ACHN (cell line): ENCODE results near the gene ATF6.
"Not testable (repeated sequence)": the region's sequence is repeated elsewhere in the genome, so short reads cannot be mapped to it uniquely, and the experiment has no call there.

ENCODE experiments used
- DNase-seq: peaks from one replicate; pipeline ENCODE4 v3.0.0-alpha.2; 2015
- in situ Hi-C: cut with HindIII; loops from 2 replicates; pipeline ENCODE4 v1.10.0; 2017; ENCODE audit warnings: low sequenced_read_pairs, low pct_ligation_motif_present, low pct_unique_long_range_greater_than_20kb

The ATF6 gene

GRCh38 chr1:161771973-161772372 is 5.9 kb downstream of the ATF6 start:
- in situ Hi-C loops: no loop called here
- no peak for DNase-seq

- in situ Hi-C loops: no loop called here
- DNase-seq: no peak
These were observed 6.3 kb downstream of the ATF6 start for GRCh38 chr1:161772397-161772796.

- in situ Hi-C loops: no loop called here
- no peak for DNase-seq
These were observed 7.7 kb downstream of the ATF6 start for GRCh38 chr1:161773791-161774190.

GRCh38 chr1:161777261-161777660 is 11.1 kb downstream of the ATF6 start:
- DNase-seq: no peak
- in situ Hi-C loops: loop anchor here (25.0 kb wide), 1 partner anchor 260 kb away; no protein-coding TSS in a partner anchor

GRCh38 chr1:161778522-161778921 is 12.4 kb downstream of the ATF6 start:
- in situ Hi-C loops: loop anchor here (25.0 kb wide), 1 partner anchor 259 kb away; no protein-coding TSS in a partner anchor
- DNase-seq: no peak

- no peak for DNase-seq
- in situ Hi-C loops: loop anchor here (25.0 kb wide), 1 partner anchor 258 kb away; no protein-coding TSS in a partner anchor
These were observed 13.3 kb downstream of the ATF6 start for GRCh38 chr1:161779393-161779792.

GRCh38 chr1:161781995-161782394 is 15.9 kb downstream of the ATF6 start:
- in situ Hi-C loops: loop anchor here (25.0 kb wide), 1 partner anchor 255 kb away; no protein-coding TSS in a partner anchor
- no peak for DNase-seq

GRCh38 chr1:161782886-161783285 is 16.8 kb downstream of the ATF6 start:
- in situ Hi-C loops: loop anchor here (25.0 kb wide), 1 partner anchor 254 kb away; no protein-coding TSS in a partner anchor
- no peak for DNase-seq

- in situ Hi-C loops: loop anchor here (25.0 kb wide), 1 partner anchor 252 kb away; no protein-coding TSS in a partner anchor
- DNase-seq: no peak
These were observed 18.8 kb downstream of the ATF6 start for GRCh38 chr1:161784968-161785367.

- DNase-seq: no peak
- in situ Hi-C loops: loop anchor here (25.0 kb wide), 1 partner anchor 250 kb away; no protein-coding TSS in a partner anchor
These were observed 21.2 kb downstream of the ATF6 start for GRCh38 chr1:161787355-161787754.

GRCh38 chr1:161790587-161791317 is 24.6 kb downstream of the ATF6 start:
- DNase-seq: no peak
- in situ Hi-C loops: loop anchor here (25.0 kb wide), 1 partner anchor 247 kb away; no protein-coding TSS in a partner anchor

GRCh38 chr1:161791904-161792655 is 26.0 kb downstream of the ATF6 start:
- no peak for DNase-seq
- in situ Hi-C loops: loop anchor here (25.0 kb wide), 1 partner anchor 245 kb away; no protein-coding TSS in a partner anchor

- in situ Hi-C loops: loop anchor here (25.0 kb wide), 1 partner anchor 245 kb away; no protein-coding TSS in a partner anchor
These were observed 26.6 kb downstream of the ATF6 start for GRCh38 chr1:161792740-161793139.

GRCh38 chr1:161799792-161800191 is 33.7 kb downstream of the ATF6 start:
- in situ Hi-C loops: loop anchor here (25.0 kb wide), 1 partner anchor 238 kb away; no protein-coding TSS in a partner anchor

More at GRCh38 chr1:161792740-161793139, 26.6 kb downstream of the ATF6 start:
- DNase-seq: peak; percentile 85

GRCh38 chr1:161801955-161802354 is 35.8 kb downstream of the ATF6 start:
- DNase-seq: no peak
- in situ Hi-C loops: no loop called here

More at GRCh38 chr1:161799792-161800191, 33.7 kb downstream of the ATF6 start:
- DNase-seq: no peak

- no peak for DNase-seq
- in situ Hi-C loops: no loop called here
These were observed 37.1 kb downstream of the ATF6 start for GRCh38 chr1:161803181-161803580.

- in situ Hi-C loops: no loop called here
These were observed 39.5 kb downstream of the ATF6 start for GRCh38 chr1:161805399-161806197.

GRCh38 chr1:161809202-161809601 is 43.1 kb downstream of the ATF6 start:
- DNase-seq, in situ Hi-C loops: not testable (repeated sequence)

More at GRCh38 chr1:161805399-161806197, 39.5 kb downstream of the ATF6 start:
- DNase-seq: no peak
